ENCODE results near the gene GPANK1. TPM values are rescaled to one million over a fixed set of nuclear protein-coding genes. Genes with fewer than 3 reads are reported as not detected.

Gene GPANK1
- total and polyA plus RNA-seq, 2 donors (not counting 1 experiment from before 2014, with no cell fraction given) = 13.1 to 15.0 TPM

- H3K27ac ChIP-seq (ENCODE audit: insufficient read depth, low read length) = no peak overlapping the region
Observed at GRCh38 chr6:31615748-31616147, 49.0 kb downstream of the GPANK1 start.

DNA sequence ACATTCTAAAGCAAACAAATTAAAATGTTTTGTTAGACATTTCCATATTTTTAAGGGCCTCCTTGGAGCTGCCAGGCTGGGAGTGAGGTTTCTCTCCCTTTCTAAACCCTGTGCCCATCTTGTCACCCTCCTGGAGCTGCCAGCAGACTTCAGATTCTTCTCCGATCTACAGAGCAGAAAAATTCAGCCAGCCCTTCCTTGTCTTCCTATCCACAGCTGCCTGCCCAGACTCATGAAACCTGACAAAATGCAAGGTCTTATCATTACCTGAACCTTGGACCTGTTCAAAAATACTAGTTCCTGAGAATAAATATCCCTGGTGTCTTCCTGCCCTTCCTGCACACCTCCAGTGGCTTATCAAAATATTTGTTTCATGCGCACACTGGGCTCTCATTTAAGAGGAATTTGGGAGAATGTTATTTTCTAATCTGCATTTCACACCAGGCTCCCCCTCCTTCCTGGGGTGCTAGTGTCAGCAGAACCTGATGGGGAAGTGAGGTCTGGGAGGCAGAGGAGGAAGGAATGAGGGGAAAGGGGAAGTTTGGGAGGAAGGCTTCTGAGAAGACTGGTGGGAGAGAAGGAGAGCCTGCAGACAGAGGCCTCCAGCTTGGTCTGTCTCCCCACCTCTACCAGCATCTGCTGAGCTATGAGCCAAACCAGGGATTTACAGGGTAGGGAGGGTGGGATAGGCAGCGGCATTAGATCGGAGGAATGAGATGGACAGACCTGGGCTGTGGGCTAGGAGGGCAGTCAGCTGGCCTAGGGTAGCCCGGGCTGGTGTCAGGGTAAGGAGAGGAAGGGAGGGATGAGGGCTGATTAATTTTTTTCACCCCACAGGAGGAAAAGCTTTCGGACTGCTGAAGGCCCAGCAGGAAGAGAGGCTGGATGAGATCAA, 49.9 kb downstream of the GPANK1 start, which contains the start of gene AIF1:
AIF1 (plus strand) TSS at position 551 of the 895 bp plus-strand sequence; CDS start at position 647, 96 bp downstream.
- H2AFZ ChIP-seq (ENCODE audit: low read length) = no peak within 1 kb of the TSS
- DNase-seq (ENCODE audit: low read depth in 2 of 2) = no peak
- no peak within 1 kb of the TSS for H3K27ac ChIP-seq (ENCODE audit: insufficient read depth, low read length)
- no peak within 1 kb of the TSS for H3K9ac ChIP-seq (ENCODE audit: insufficient read depth, low read length)
- H3K27me3 ChIP-seq (ENCODE audit: control insufficient read depth, insufficient read depth, low read length) = peaks cover 3% of the 10 kb centered on the region
- no peaks in the 10 kb centered on the region for H3K4me1 ChIP-seq (ENCODE audit: control insufficient read depth, extremely low read depth, insufficient read depth, low read length)
- no peaks in the 10 kb centered on the region for H3K36me3 ChIP-seq (ENCODE audit: control insufficient read depth, insufficient read depth, low read length)
- H4K20me1 ChIP-seq (ENCODE audit: control insufficient read depth, extremely low read depth, insufficient read depth, low read length) = no peaks in the 10 kb centered on the region
- H3K4me2 ChIP-seq (ENCODE audit: extremely low read depth, insufficient read depth, low read length) = no peak within 1 kb of the TSS
- H3K79me2 ChIP-seq (ENCODE audit: control insufficient read depth, insufficient read depth, low read length) = no peaks in the 10 kb centered on the region
- no peak within 1 kb of the TSS for H3K4me3 ChIP-seq (replicated peaks in 1 of 4; ENCODE audit: control extremely low read depth in 1 of 4, insufficient read depth in 1 of 4, low read depth in 3 of 4, low read length in 4 of 4)
- no peaks in the 10 kb centered on the region for H3K9me3 ChIP-seq (ENCODE audit: control insufficient read depth, insufficient read depth, low read depth, low read length)
- TF ChIP-seq, protein P1, sequence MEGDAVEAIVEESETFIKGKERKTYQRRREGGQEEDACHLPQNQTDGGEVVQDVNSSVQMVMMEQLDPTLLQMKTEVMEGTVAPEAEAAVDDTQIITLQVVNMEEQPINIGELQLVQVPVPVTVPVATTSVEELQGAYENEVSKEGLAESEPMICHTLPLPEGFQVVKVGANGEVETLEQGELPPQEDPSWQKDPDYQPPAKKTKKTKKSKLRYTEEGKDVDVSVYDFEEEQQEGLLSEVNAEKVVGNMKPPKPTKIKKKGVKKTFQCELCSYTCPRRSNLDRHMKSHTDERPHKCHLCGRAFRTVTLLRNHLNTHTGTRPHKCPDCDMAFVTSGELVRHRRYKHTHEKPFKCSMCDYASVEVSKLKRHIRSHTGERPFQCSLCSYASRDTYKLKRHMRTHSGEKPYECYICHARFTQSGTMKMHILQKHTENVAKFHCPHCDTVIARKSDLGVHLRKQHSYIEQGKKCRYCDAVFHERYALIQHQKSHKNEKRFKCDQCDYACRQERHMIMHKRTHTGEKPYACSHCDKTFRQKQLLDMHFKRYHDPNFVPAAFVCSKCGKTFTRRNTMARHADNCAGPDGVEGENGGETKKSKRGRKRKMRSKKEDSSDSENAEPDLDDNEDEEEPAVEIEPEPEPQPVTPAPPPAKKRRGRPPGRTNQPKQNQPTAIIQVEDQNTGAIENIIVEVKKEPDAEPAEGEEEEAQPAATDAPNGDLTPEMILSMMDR (conservative IDR thresholded peaks at IDR 0.05 in 1 of 2, IDR thresholded peaks at IDR 0.05 in 1 of 2; ENCODE audit: low read depth in 1 of 2, low read length in 2 of 2) = no peak
- no peak for TF ChIP-seq EZH2 (IDR thresholded peaks at IDR 0.05; ENCODE audit: low read length, missing control alignments)

More at GRCh38 chr6:31615748-31616147, 49.0 kb downstream of the GPANK1 start:
- no peak overlapping the region for H3K9ac ChIP-seq (ENCODE audit: insufficient read depth, low read length)
- H3K4me1 ChIP-seq (ENCODE audit: control insufficient read depth, extremely low read depth, insufficient read depth, low read length) = no peaks in the 10 kb centered on the region
- no peak for DNase-seq (ENCODE audit: low read depth in 2 of 2)
- no peaks in the 10 kb centered on the region for H3K36me3 ChIP-seq (ENCODE audit: control insufficient read depth, insufficient read depth, low read length)
- no peak overlapping the region for H3K4me2 ChIP-seq (ENCODE audit: extremely low read depth, insufficient read depth, low read length)
- no peak overlapping the region for H3K4me3 ChIP-seq (replicated peaks in 1 of 4; ENCODE audit: control extremely low read depth in 1 of 4, insufficient read depth in 1 of 4, low read depth in 3 of 4, low read length in 4 of 4)
- H3K9me3 ChIP-seq (ENCODE audit: control insufficient read depth, insufficient read depth, low read depth, low read length) = no peaks in the 10 kb centered on the region
- TF ChIP-seq, protein P1 (conservative IDR thresholded peaks at IDR 0.05 in 1 of 2, IDR thresholded peaks at IDR 0.05 in 1 of 2; ENCODE audit: low read depth in 1 of 2, low read length in 2 of 2) = no peak
- no peak for TF ChIP-seq EZH2 (IDR thresholded peaks at IDR 0.05; ENCODE audit: low read length, missing control alignments)
- H2AFZ ChIP-seq (ENCODE audit: low read length) = no peak overlapping the region
- no peaks in the 10 kb centered on the region for H3K79me2 ChIP-seq (ENCODE audit: control insufficient read depth, insufficient read depth, low read length)
- peaks cover 3% of the 10 kb centered on the region for H3K27me3 ChIP-seq (ENCODE audit: control insufficient read depth, insufficient read depth, low read length)
- no peaks in the 10 kb centered on the region for H4K20me1 ChIP-seq (ENCODE audit: control insufficient read depth, extremely low read depth, insufficient read depth, low read length)

GRCh38 chr6:31614075-31614619, 50.6 kb downstream of the GPANK1 start:
- DNase-seq (ENCODE audit: low read depth in 2 of 2) = no peak
- no peaks in the 10 kb centered on the region for H3K36me3 ChIP-seq (ENCODE audit: control insufficient read depth, insufficient read depth, low read length)
- H3K27me3 ChIP-seq (ENCODE audit: control insufficient read depth, insufficient read depth, low read length) = peaks cover 3% of the 10 kb centered on the region
- no peak overlapping the region for H3K4me3 ChIP-seq (replicated peaks in 1 of 4; ENCODE audit: control extremely low read depth in 1 of 4, insufficient read depth in 1 of 4, low read depth in 3 of 4, low read length in 4 of 4)
- H3K4me1 ChIP-seq (ENCODE audit: control insufficient read depth, extremely low read depth, insufficient read depth, low read length) = no peaks in the 10 kb centered on the region
- no peak overlapping the region for H2AFZ ChIP-seq (ENCODE audit: low read length)
- H3K9me3 ChIP-seq (ENCODE audit: control insufficient read depth, insufficient read depth, low read depth, low read length) = no peaks in the 10 kb centered on the region
- H3K27ac ChIP-seq (ENCODE audit: insufficient read depth, low read length) = no peak overlapping the region
- TF ChIP-seq, protein P1 (conservative IDR thresholded peaks at IDR 0.05 in 1 of 2, IDR thresholded peaks at IDR 0.05 in 1 of 2; ENCODE audit: low read depth in 1 of 2, low read length in 2 of 2) = no peak
- TF ChIP-seq EZH2 (IDR thresholded peaks at IDR 0.05; ENCODE audit: low read length, missing control alignments) = no peak
- H3K4me2 ChIP-seq (ENCODE audit: extremely low read depth, insufficient read depth, low read length) = no peak overlapping the region
- no peaks in the 10 kb centered on the region for H3K79me2 ChIP-seq (ENCODE audit: control insufficient read depth, insufficient read depth, low read length)
- no peak overlapping the region for H3K9ac ChIP-seq (ENCODE audit: insufficient read depth, low read length)
- no peaks in the 10 kb centered on the region for H4K20me1 ChIP-seq (ENCODE audit: control insufficient read depth, extremely low read depth, insufficient read depth, low read length)
